ENCODE measurements around the gene DHX8. TPM values are rescaled to one million over a fixed set of nuclear protein-coding genes. Genes with fewer than 3 reads are reported as not detected.

Gene DHX8
- total and polyA plus RNA-seq, 10 of the 15 experiments (the other 5 are each of a cell fraction or from before 2014, with no cell fraction given), result 27.6 to 50.4 (median 35.7) TPM

- TF ChIP-seq MYC (IDR thresholded peaks at IDR 0.05; ENCODE audit: insufficient read depth, insufficient read length, insufficient replicate concordance, low read length, severe bottlenecking) (no peak), PAX5 (IDR thresholded peaks at IDR 0.05; ENCODE audit: borderline replicate concordance, low read depth, low read length) (no peak), KAT2A (conservative IDR thresholded peaks at IDR 0.05; ENCODE audit: control insufficient read depth, low read depth, low read length) (no peak), BMI1 (IDR thresholded peaks at IDR 0.05; ENCODE audit: borderline replicate concordance) (no peak), NFYA (IDR thresholded peaks at IDR 0.05; ENCODE audit: borderline replicate concordance, low read depth, low read length) (no peak), SPI1 (IDR thresholded peaks at IDR 0.05; ENCODE audit: borderline replicate concordance, insufficient read depth, low read depth, low read length) (no peak), ZNF592 (IDR thresholded peaks at IDR 0.05) (no peak), JUND (IDR thresholded peaks at IDR 0.05; ENCODE audit: low read depth, low read length) (no peak), SUPT20H (IDR thresholded peaks at IDR 0.05; ENCODE audit: borderline replicate concordance, control insufficient read depth, low read depth, low read length) (no peak), RELB (IDR thresholded peaks at IDR 0.05; ENCODE audit: low read depth) (no peak), MYB (IDR thresholded peaks at IDR 0.05; ENCODE audit: borderline replicate concordance, low read depth, low read length) (no peak), NFXL1 (IDR thresholded peaks at IDR 0.05; ENCODE audit: borderline replicate concordance) (no peak), NR2C1 (IDR thresholded peaks at IDR 0.05) (no peak)
Observed at GRCh38 chr17:43443381-43443780, 40.4 kb upstream of the DHX8 start (continued).
